SK-N-SH (cell line): ENCODE data around the gene PPP1R14B. TPM values are rescaled to one million over a fixed set of nuclear protein-coding genes. Genes with fewer than 3 reads are reported as not detected.

Experiments used
- CTCF ChIA-PET: fragments of 300-600, 350-600 bp; formaldehyde crosslinking; extraction: SDS; loops from one replicate; lab custom pipeline; 2021; lab: Yijun Ruan, JAX
- POLR2A ChIA-PET: fragments of 350-600 bp; sonication (Branson Sonifier 250); formaldehyde crosslinking; extraction: SDS; loops from one replicate; lab custom pipeline; 2020; ENCODE audit warnings: antibody characterized with exemption, inconsistent platforms; lab: Yijun Ruan, JAX
- DNase-seq: peaks from one replicate; pipeline ENCODE4 v3.0.0; 2012
- H2AFZ ChIP-seq: fragments of 200-600 bp; sonication (generic); 2 replicates; pipeline ENCODE4 v1.8.1; 2016; ENCODE audit warnings: antibody characterized with exemption, mild to moderate bottlenecking, low read depth
- H3F3A ChIP-seq: fragments of 200-600 bp; sonication (generic); replicated peaks from 2 replicates; pipeline ENCODE3; 2016; ENCODE audit warnings: antibody characterized with exemption, mild to moderate bottlenecking; ENCODE audit not compliant: insufficient read depth
- H3K27ac ChIP-seq, 2 experiments: fragments of 200-500 bp in 1 of 2; fragments of 200-600 bp in 1 of 2; sonication (Bioruptor generic) in 1 of 2; sonication (generic), shearing (Covaris generic) in 1 of 2; 2 replicates each; pipeline versions ENCODE4 v1.5.1 to v1.6.1; 2014 to 2016; ENCODE audit warnings: low read depth in 2 of 2, inconsistent platforms in 1 of 2, low read length in 1 of 2, mild to moderate bottlenecking in 1 of 2, mixed read lengths in 1 of 2
- H3K27me3 ChIP-seq: fragments of 200-600 bp; sonication (generic), shearing (Covaris generic); 2 replicates; pipeline ENCODE4 v1.6.1; 2016; ENCODE audit warnings: mixed run types; ENCODE audit not compliant: insufficient read depth
- H3K36me3 ChIP-seq, 2 experiments: fragments of 200-500 bp in 1 of 2; fragments of 200-600 bp in 1 of 2; sonication (Bioruptor generic) in 1 of 2; sonication (generic) in 1 of 2; replicated peaks in 1 of 2; 2 replicates each; pipeline versions ENCODE3 to v1.5.1; 2014 to 2016; ENCODE audit warnings: low read length in 1 of 2, mild to moderate bottlenecking in 1 of 2; ENCODE audit not compliant: insufficient read depth in 2 of 2, control insufficient read depth in 1 of 2
- H3K4me1 ChIP-seq, 2 experiments: fragments of 200-500 bp in 1 of 2; fragments of 200-600 bp in 1 of 2; sonication (Bioruptor generic) in 1 of 2; sonication (generic), shearing (Covaris generic) in 1 of 2; 2 replicates each; pipeline versions ENCODE4 v1.5.1 to v1.6.1; 2014 to 2016; ENCODE audit warnings: low read depth in 1 of 2, low read length in 1 of 2, mixed run types in 1 of 2; ENCODE audit not compliant: insufficient read depth in 2 of 2, control insufficient read depth in 1 of 2
- H3K4me2 ChIP-seq: fragments of 200-600 bp; sonication (generic), shearing (Covaris generic); 2 replicates; pipeline ENCODE4 v1.6.1; 2017; ENCODE audit warnings: mixed run types
- H3K4me3 ChIP-seq, 2 experiments: fragments of 200-500 bp in 1 of 2; fragments of 200-600 bp in 1 of 2; sonication (Bioruptor generic) in 1 of 2; sonication (generic), shearing (Covaris generic) in 1 of 2; 2 replicates each; pipeline versions ENCODE4 v1.5.1 to v1.8.1; 2014 to 2016; ENCODE audit warnings: low read depth in 2 of 2, inconsistent platforms in 1 of 2, low read length in 1 of 2, mild to moderate bottlenecking in 1 of 2, mixed read lengths in 1 of 2, moderate library complexity in 1 of 2
- H3K79me2 ChIP-seq: fragments of 200-600 bp; sonication (generic); 2 replicates; pipeline ENCODE4 v1.8.1; 2017; ENCODE audit warnings: mild to moderate bottlenecking; ENCODE audit not compliant: insufficient read depth
- H3K9ac ChIP-seq: fragments of 200-600 bp; sonication (generic); 2 replicates; pipeline ENCODE4 v1.6.1; 2017; ENCODE audit warnings: mixed run types
- H3K9me2 ChIP-seq: fragments of 200-600 bp; sonication (generic); 2 replicates; pipeline ENCODE4 v1.6.1; 2017; ENCODE audit warnings: mixed run types
- H3K9me3 ChIP-seq: fragments of 200-600 bp; sonication (generic); 2 replicates; pipeline ENCODE4 v1.6.1; 2017; ENCODE audit warnings: mixed run types, mild to moderate bottlenecking, moderate library complexity
- H4K20me1 ChIP-seq: fragments of 200-600 bp; sonication (generic); 2 replicates; pipeline ENCODE4 v1.6.1; 2017; ENCODE audit warnings: mild to moderate bottlenecking, mixed run types; ENCODE audit not compliant: insufficient read depth
- ELF1 ChIP-seq: IDR thresholded peaks from 2 replicates; pipeline ENCODE4 v1.4.0; 2012
- GABPA ChIP-seq: IDR thresholded peaks from 2 replicates; pipeline ENCODE4 v1.4.0; 2012; ENCODE audit warnings: low read depth, mild to moderate bottlenecking
- GATA2 ChIP-seq: sonication (generic); formaldehyde crosslinking; IDR thresholded peaks from 2 replicates; pipeline ENCODE4 v1.5.0; 2020; ENCODE audit warnings: mild to moderate bottlenecking, missing genetic modification reagents
- MEF2A ChIP-seq: IDR thresholded peaks from 2 replicates; pipeline ENCODE4 v1.4.0; 2012; ENCODE audit warnings: low read depth, borderline replicate concordance
- NRF1 ChIP-seq: IDR thresholded peaks from 2 replicates; pipeline ENCODE4 v1.6.1; 2012; ENCODE audit warnings: low read depth, mild to moderate bottlenecking, low read length
- RAD21 ChIP-seq: IDR thresholded peaks from 2 replicates; pipeline ENCODE4 v1.6.1; 2012; ENCODE audit warnings: mild to moderate bottlenecking, low read length
- RCOR1 ChIP-seq: fragments of 150-350 bp; IDR thresholded peaks from 2 replicates; pipeline ENCODE4 v1.6.1; 2017; ENCODE audit warnings: antibody characterized with exemption, low read length
- RFX5 ChIP-seq: IDR thresholded peaks from 2 replicates; pipeline ENCODE4 v1.6.1; 2012; ENCODE audit warnings: mild to moderate bottlenecking, improper control_type of control experiment, low read length
- SIN3A ChIP-seq: IDR thresholded peaks from 2 replicates; pipeline ENCODE4 v1.6.1; 2012; ENCODE audit warnings: low read depth, mild to moderate bottlenecking, low read length, moderate library complexity, borderline replicate concordance
- TAF1 ChIP-seq: IDR thresholded peaks from 2 replicates; pipeline ENCODE4 v1.6.1; 2012; ENCODE audit warnings: low read depth, mild to moderate bottlenecking, low read length, moderate library complexity, borderline replicate concordance
- WGBS: methylation state at CpG from one replicate; pipeline ENCODE4 v1.1.6; 2017; ENCODE audit warnings: low lambda C conversion rate; 5-methylcytosine and 5-hydroxymethylcytosine counted together
- polyA plus RNA-seq, 3 experiments: library from polyadenylated mRNA; depleted of rRNA; stranded (reverse); fragments of >200 nt; gene quantifications; 2 replicates each; pipeline ENCODE4 v1.2.3, GENCODE V29; 2012
- TF ChIP-seq, protein P1 (sequence below): fragments of 150-350 bp; IDR thresholded peaks from 2 replicates; pipeline ENCODE4 v1.6.1; 2016; ENCODE audit warnings: mild to moderate bottlenecking, low read depth, low read length
- TF ChIP-seq, protein P2 (sequence below): fragments of 200-600 bp; sonication (generic); IDR thresholded peaks from 2 replicates; pipeline ENCODE4 v1.6.1; 2017; ENCODE audit warnings: antibody characterized with exemption, mild to moderate bottlenecking, moderate library complexity

PPP1R14B gene
- polyA plus RNA-seq, 1 of the 3 experiments (the other 2 are of a cell fraction): 523 TPM

GRCh38 chr11:64249563-64250414 lies 3.0 kb upstream of the PPP1R14B start (continued):
- TF ChIP-seq, protein P1, sequence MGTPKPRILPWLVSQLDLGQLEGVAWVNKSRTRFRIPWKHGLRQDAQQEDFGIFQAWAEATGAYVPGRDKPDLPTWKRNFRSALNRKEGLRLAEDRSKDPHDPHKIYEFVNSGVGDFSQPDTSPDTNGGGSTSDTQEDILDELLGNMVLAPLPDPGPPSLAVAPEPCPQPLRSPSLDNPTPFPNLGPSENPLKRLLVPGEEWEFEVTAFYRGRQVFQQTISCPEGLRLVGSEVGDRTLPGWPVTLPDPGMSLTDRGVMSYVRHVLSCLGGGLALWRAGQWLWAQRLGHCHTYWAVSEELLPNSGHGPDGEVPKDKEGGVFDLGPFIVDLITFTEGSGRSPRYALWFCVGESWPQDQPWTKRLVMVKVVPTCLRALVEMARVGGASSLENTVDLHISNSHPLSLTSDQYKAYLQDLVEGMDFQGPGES: no peak
- no peak for TF ChIP-seq NRF1
- no peak for TF ChIP-seq GATA2
- TF ChIP-seq RAD21: no peak
- TF ChIP-seq TAF1: no peak
- TF ChIP-seq, all 33 proteins: peak for 0

GRCh38 chr11:64249038-64249437 lies 2.3 kb upstream of the PPP1R14B start:
- WGBS: 94% methylated on average over 4 of the region's 4 CpGs
- H3K9me2 ChIP-seq: no peaks in the 10 kb centered on the region
- TF ChIP-seq SIN3A: no peak
- TF ChIP-seq GABPA: no peak
- TF ChIP-seq RAD21: no peak
- TF ChIP-seq MEF2A: no peak
- no peak for TF ChIP-seq NRF1
- TF ChIP-seq GATA2: no peak
- TF ChIP-seq, protein P2, sequence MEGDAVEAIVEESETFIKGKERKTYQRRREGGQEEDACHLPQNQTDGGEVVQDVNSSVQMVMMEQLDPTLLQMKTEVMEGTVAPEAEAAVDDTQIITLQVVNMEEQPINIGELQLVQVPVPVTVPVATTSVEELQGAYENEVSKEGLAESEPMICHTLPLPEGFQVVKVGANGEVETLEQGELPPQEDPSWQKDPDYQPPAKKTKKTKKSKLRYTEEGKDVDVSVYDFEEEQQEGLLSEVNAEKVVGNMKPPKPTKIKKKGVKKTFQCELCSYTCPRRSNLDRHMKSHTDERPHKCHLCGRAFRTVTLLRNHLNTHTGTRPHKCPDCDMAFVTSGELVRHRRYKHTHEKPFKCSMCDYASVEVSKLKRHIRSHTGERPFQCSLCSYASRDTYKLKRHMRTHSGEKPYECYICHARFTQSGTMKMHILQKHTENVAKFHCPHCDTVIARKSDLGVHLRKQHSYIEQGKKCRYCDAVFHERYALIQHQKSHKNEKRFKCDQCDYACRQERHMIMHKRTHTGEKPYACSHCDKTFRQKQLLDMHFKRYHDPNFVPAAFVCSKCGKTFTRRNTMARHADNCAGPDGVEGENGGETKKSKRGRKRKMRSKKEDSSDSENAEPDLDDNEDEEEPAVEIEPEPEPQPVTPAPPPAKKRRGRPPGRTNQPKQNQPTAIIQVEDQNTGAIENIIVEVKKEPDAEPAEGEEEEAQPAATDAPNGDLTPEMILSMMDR: no peak
- no peak for TF ChIP-seq RFX5
- no peak for TF ChIP-seq ELF1
- TF ChIP-seq TAF1: no peak
- TF ChIP-seq RCOR1: no peak
- no peak for DNase-seq
- peaks cover 3 to 7% of the 10 kb centered on the region in 2 experiments for H3K36me3 ChIP-seq
- H4K20me1 ChIP-seq: peaks cover 14% of the 10 kb centered on the region
- CTCF ChIA-PET: interaction anchor here (3.7 to 4.6 kb wide), 3 partner anchors 14 to 45 kb away, joined by 25 to 119 read pairs (median 89); no protein-coding TSS in a partner anchor
- H3K27ac ChIP-seq: no peak overlapping the region
- H3K9me3 ChIP-seq: no peaks in the 10 kb centered on the region
- H3K9ac ChIP-seq: no peak overlapping the region
- POLR2A ChIA-PET: interaction anchor here (12.4 kb wide), 1 partner anchor 21 kb away, joined by 112 read pairs; no protein-coding TSS in a partner anchor
- no peak overlapping the region for H3K4me2 ChIP-seq
- peaks cover 5% of the 10 kb centered on the region for H3F3A ChIP-seq
- peaks cover 16 to 47% of the 10 kb centered on the region in 2 experiments; a peak in 2 of 4 replicates for H3K4me1 ChIP-seq
- peaks cover 48% of the 10 kb centered on the region for H3K79me2 ChIP-seq
- no peak overlapping the region for H3K4me3 ChIP-seq
- no peaks in the 10 kb centered on the region for H3K27me3 ChIP-seq
- no peak overlapping the region for H2AFZ ChIP-seq
